ENCODE data around the gene ALK. TPM values are rescaled to one million over a fixed set of nuclear protein-coding genes. Genes with fewer than 3 reads are reported as not detected.

The ALK gene
- total RNA-seq, 4 donors from 2014 or later: 0.32 to 0.42 TPM; not detected in 2

DNA sequence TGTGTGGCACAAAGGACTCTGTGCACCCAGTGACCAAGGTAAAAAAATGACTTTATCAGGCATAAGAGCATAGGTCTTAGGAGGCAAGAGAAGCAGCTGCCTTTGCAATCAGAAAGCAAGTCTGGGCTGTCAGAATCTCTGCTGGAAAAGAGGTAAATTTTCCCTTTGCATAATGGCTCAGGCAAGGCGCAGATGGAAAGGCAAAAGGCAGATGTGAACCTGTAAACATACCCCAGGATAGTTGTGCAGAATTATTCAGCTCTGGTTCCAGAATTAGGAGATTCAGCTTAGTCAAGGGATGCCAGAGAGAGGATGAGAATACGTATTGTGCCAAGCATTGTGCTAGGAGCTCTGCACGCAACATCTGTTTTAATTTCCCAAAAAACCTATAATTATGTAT is 547.5 kb downstream of the ALK start:
- Histone ChIP-seq H3K27ac (no peak overlapping the region), H3K36me3 (no peaks in the 10 kb centered on the region), H3K4me3 (no peak overlapping the region), H3K9me3 (no peaks in the 10 kb centered on the region), H3K27me3 (no peaks in the 10 kb centered on the region), H3K4me1 (no peaks in the 10 kb centered on the region)
- WGBS: 89% methylated on average over 3 of the region's 3 CpGs
- TF ChIP-seq POLR2AphosphoS5 (IDR thresholded peaks at IDR 0.05): no peak
- no peak for TF ChIP-seq POLR2A (IDR thresholded peaks at IDR 0.05)
- TF ChIP-seq, protein P1, sequence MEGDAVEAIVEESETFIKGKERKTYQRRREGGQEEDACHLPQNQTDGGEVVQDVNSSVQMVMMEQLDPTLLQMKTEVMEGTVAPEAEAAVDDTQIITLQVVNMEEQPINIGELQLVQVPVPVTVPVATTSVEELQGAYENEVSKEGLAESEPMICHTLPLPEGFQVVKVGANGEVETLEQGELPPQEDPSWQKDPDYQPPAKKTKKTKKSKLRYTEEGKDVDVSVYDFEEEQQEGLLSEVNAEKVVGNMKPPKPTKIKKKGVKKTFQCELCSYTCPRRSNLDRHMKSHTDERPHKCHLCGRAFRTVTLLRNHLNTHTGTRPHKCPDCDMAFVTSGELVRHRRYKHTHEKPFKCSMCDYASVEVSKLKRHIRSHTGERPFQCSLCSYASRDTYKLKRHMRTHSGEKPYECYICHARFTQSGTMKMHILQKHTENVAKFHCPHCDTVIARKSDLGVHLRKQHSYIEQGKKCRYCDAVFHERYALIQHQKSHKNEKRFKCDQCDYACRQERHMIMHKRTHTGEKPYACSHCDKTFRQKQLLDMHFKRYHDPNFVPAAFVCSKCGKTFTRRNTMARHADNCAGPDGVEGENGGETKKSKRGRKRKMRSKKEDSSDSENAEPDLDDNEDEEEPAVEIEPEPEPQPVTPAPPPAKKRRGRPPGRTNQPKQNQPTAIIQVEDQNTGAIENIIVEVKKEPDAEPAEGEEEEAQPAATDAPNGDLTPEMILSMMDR (IDR thresholded peaks at IDR 0.05): no peak
- no peak for TF ChIP-seq EP300 (IDR thresholded peaks at IDR 0.05)
- no peak for DNase-seq (ENCODE audit: low spot score in 2 of 2)

- H3K36me3 ChIP-seq: no peaks in the 10 kb centered on the region
- H3K4me3 ChIP-seq: no peak overlapping the region
- DNase-seq (ENCODE audit: low spot score in 2 of 2): no peak
- no peak overlapping the region for H3K27ac ChIP-seq
- no peaks in the 10 kb centered on the region for H3K4me1 ChIP-seq
- H3K9me3 ChIP-seq: no peaks in the 10 kb centered on the region
- TF ChIP-seq POLR2AphosphoS5 (IDR thresholded peaks at IDR 0.05) (no peak), POLR2A (IDR thresholded peaks at IDR 0.05) (no peak), EP300 (IDR thresholded peaks at IDR 0.05) (no peak)
- TF ChIP-seq, protein P1 (IDR thresholded peaks at IDR 0.05): no peak
- no peaks in the 10 kb centered on the region for H3K27me3 ChIP-seq
- 85% methylated on average over 2 of the region's 2 CpGs for WGBS
Observed at GRCh38 chr2:29372185-29372584, 549.2 kb downstream of the ALK start.

DNA sequence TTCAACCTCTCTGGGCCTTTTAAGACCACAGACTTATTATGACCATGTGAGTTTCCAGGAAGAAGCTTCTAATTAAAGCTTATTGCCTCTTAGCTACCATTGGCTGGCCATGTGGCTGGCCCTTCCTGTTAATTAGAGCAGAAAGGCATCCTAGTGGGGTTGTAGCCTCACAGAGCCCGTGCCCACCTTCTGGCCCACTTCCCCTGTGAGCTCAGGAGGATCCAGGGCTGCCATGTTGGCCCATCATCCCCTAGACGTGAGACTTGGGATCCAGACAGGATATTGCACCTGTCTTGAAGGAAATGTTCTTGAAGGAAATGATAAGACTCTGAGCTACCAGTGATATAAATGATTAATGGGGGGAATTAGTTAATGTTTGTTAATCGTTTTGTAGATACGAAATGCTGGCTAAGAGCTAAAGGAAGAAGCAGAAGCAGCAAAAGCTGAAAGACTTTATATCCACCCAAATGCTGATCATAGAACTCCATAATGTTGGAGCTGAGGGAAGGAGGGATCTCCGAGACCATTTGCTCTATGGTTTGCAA is 550.7 kb downstream of the ALK start:
- no peak overlapping the region for H3K27ac ChIP-seq
- H3K9me3 ChIP-seq: no peaks in the 10 kb centered on the region
- H3K27me3 ChIP-seq: no peaks in the 10 kb centered on the region
- DNase-seq (ENCODE audit: low spot score in 2 of 2): no peak
- TF ChIP-seq, protein P1 (IDR thresholded peaks at IDR 0.05): no peak
- TF ChIP-seq EP300 (IDR thresholded peaks at IDR 0.05) (no peak), POLR2A (IDR thresholded peaks at IDR 0.05) (no peak), POLR2AphosphoS5 (IDR thresholded peaks at IDR 0.05) (no peak)
- H3K4me3 ChIP-seq: no peak overlapping the region
- WGBS: 74% methylated on average over 5 of the region's 5 CpGs
- no peaks in the 10 kb centered on the region for H3K4me1 ChIP-seq
- no peaks in the 10 kb centered on the region for H3K36me3 ChIP-seq

GRCh38 chr2:29370173-29370572 is 551.2 kb downstream of the ALK start:
- WGBS: 47% methylated on average over 4 of the region's 4 CpGs
- Histone ChIP-seq H3K4me1 (no peaks in the 10 kb centered on the region), H3K9me3 (no peaks in the 10 kb centered on the region), H3K36me3 (no peaks in the 10 kb centered on the region), H3K27ac (no peak overlapping the region), H3K27me3 (no peaks in the 10 kb centered on the region), H3K4me3 (no peak overlapping the region)
- no peak for DNase-seq (ENCODE audit: low spot score in 2 of 2)
- TF ChIP-seq EP300 (IDR thresholded peaks at IDR 0.05) (no peak), POLR2A (IDR thresholded peaks at IDR 0.05) (no peak), POLR2AphosphoS5 (IDR thresholded peaks at IDR 0.05) (no peak)
- TF ChIP-seq, protein P1 (IDR thresholded peaks at IDR 0.05): no peak

GRCh38 chr2:29368659-29369040 is 552.7 kb downstream of the ALK start:
- TF ChIP-seq POLR2AphosphoS5 (IDR thresholded peaks at IDR 0.05) (no peak), EP300 (IDR thresholded peaks at IDR 0.05) (no peak), POLR2A (IDR thresholded peaks at IDR 0.05) (no peak)
- TF ChIP-seq, protein P1 (IDR thresholded peaks at IDR 0.05): no peak
- Histone ChIP-seq H3K9me3 (no peaks in the 10 kb centered on the region), H3K27me3 (no peaks in the 10 kb centered on the region), H3K4me1 (no peaks in the 10 kb centered on the region), H3K4me3 (no peak overlapping the region), H3K27ac (no peak overlapping the region), H3K36me3 (no peaks in the 10 kb centered on the region)
- no peak for DNase-seq (ENCODE audit: low spot score in 2 of 2)
- WGBS: 90% methylated on average over 3 of the region's 3 CpGs
